GM19372 (cell line): ENCODE measurements around the gene BCAS3.

Experiments
- ATAC-seq: cut with Tn5 transposase; IDR thresholded peaks from one replicate; pipeline ENCODE4 v1.9.1; 2021; ENCODE audit warnings: mild to moderate bottlenecking, low read depth, moderate library complexity; ENCODE audit not compliant: unreplicated experiment

The BCAS3 gene

DNA sequence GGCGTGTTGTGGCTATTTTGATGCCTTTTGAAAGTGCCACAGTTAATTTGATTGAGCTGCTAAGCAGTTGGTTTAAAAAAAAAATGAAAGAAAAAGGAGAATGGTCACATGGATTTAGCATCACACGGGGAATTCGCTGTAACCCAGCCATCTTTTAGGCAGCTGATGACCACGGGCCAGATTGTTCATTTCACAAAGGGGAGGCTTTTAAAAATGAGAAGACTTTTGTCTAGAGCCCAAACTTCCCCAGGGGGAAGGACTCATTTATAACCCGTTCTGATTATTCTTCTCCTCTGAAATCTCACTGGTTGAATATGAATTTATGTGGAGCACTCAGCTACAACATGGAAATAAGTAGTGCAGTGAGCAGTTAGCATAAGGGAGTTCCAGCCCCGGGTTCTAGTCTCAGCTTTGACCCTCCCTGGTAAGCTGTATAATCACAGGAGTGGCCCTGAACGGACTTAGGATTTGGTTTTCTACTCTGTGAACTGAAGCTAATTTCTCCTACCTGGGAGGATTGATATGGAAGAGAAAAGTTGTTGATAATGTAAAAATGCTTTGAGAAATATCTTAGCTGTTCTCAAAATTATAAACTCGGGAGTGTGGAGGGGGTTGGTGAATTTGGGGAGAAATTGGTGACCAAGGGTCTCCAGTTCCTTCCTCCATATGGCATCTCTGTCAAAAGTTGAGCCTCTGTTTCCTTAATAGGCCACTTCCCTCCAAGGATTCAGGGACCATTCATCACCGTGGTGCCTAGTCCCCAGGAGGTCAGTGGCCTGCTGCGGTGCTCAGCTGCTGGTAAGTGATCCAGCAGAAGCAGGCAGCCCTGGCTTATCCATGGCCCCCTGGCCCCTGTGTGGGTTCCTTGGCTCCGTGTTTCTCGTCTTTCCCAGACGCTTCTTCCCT, 645.6 kb downstream of the BCAS3 start:
- ATAC-seq: no peak

DNA sequence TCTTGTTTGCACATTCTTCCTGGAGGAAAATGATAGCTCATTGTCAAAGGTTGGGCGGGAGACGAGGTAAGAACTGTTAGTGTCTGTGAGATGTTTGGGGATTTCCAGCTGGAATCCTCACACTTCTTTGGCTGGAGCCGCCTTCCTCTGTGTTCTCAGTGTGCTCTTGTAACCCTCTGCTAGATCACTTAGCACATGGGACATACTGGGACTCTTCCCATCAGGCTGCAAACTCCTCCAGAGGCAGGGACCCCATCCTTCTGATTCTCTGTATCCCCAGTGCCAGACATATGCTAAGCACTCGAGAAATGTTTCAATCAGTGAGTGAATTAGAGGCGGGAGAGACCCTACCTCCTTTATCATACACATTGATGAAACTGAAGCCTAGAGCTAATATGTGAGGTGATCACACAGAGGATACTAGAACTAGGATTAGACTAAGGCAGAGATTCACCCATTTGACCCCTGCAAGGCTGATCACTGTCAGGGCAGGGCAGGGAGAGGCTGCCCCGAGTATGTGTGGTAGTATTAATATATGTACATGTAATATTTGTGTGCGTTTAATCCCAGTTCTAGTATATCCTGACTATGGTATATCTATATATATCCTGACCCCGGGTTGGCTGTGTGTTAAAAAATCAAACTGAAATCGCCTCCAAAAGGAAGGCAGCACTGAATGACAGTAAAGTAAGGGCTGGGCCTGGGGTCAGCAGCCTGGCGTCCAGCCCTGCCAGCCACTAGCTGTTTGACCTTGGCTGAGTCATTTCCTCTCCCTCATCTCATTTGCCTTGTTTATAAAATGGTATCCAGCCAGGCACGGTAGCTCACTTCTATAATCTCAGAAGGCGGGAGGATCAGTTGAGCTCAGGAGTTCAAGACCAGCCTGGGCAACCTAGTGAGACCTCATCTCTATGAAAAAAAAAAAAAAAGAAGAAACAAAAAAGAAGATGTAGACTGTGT, 646.5 kb downstream of the BCAS3 start:
- no peak for ATAC-seq

DNA sequence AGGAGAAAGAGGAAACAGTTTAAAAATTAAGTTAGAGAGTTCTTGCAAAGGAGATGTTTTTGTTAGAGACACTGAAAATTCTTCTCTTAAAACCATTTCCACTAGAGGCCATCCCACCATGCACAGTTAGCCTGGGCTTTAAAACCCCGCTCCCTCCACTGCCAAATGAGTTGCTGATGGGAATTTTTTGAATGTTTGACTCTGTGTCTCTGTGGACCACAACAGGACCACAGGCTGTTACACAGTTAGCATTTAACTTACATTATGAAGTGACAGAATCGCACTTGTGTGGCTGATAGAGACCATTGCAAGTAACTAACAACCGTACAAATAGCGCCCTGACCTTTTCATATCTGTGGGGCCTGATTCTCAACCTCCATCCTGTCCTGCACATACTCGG, 647.3 kb downstream of the BCAS3 start:
- ATAC-seq: no peak

DNA sequence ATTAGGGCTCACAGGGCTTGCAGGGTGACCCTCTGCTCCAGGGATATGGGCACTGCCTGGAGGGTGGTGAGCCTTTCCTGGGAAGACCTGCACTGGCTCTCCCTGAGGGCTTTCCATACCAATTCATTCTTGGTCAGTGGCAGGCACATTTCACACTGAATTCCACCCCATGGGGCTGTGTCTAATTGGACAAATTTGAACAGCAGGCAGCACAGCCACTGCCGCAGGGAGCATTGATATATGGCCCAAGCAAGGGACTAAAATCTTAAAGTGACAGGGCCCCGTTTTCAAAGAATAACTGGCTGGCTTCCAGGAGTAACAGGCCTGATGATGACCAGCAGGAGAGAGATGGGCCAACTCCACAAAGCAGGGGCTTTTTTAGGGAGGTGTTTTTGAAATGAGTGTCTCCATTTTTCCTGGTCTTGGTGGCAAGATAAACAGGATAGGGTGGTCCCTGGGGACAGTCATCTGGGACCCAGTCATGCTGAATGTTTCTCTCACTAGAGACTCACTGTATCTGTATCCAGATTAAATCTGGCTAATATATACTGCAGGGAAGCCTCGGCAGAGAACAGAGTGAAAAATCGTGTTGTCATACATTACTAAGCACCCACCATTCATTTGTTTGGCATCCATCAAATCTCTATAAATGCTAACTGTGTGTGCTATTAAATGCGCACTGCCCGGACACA, 647.9 kb downstream of the BCAS3 start:
- ATAC-seq: no peak

GRCh38 chr17:61326330-61326729, 648.7 kb downstream of the BCAS3 start:
- no peak for ATAC-seq

DNA sequence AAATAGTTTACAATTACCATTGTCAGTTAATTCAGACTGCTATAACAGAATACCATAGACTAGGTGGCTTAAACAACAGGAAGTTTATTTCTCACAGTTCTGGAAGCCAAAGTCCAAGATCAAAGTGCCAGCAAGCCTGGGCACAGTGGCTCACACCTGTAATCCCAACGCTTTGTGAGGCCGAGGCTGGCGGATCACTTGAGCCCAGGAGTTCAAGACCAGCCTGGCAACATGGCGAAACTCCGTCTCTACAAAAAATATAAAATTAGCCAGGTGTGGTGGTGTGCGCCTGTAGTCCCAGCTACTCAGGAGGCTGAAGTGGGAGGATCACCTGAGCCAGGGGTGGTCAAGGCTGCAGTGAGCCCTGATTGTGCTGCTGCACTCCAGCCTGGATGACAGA, 650.7 kb downstream of the BCAS3 start:
- no peak for ATAC-seq

DNA sequence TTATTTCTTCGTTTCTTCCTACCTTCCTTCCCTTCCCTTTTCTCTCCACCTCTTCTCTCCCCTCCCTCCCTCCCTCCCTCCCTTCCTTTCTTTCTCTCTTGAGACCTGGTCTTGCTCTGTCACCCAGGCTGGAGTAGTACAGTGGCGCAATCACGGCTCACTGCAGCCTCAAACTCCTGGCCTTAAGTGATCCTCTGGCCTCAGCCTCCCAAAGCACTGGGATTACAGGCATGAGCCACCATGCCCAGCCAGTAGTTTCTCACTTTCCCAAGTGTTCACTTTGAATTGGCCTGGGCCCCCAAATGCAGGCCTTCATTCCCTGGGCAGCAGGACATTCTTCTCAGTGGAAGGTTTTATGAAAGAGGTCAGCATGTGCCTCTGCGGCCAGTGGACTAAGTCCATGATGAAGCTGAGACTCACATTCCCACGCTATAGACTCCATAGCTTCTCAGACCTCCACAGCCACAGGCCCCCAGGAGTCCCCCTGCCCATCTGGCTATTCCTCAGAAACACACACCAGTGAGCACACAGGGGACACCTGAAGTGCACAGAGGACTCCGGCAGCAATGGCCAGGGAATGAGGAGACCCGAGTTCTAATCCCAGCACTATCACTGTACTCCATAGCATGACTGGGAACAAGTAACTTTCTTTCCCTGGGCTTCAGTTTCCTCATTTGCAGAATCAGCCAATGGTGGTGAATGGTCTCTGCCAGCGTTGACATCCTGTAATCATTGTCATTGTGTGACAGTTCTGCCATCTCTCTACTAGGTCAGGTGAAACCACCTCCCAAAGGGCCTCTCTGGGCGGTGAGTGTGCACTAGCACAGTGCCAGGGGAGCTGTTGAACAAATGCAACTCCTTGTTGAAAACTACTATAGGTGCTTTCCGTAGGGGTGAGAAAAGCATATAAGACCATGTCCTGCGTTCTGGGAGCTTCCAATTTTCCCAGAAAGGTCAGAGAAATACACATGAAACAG, 652.8 kb downstream of the BCAS3 start:
- no peak for ATAC-seq

DNA sequence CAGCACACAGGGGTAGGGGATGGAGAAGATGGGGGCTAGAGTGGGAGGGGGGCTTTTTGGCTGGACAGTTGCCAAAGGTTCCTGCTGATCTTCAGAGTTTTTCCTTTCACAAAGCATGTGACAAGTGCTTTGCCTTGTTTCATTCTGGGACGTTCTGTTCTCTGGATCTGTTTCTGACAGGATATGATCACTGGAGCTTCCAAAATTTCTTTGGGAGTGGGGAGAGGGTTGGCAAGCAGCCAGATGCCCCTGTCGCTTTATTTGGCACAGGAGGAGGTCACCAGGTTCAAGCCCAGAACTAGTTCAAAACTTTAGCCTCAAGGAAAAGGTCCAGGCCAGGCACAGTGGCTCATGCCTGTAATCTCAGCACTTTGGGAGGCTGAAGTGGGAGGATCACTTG, 653.5 kb downstream of the BCAS3 start:
- ATAC-seq: no peak

DNA sequence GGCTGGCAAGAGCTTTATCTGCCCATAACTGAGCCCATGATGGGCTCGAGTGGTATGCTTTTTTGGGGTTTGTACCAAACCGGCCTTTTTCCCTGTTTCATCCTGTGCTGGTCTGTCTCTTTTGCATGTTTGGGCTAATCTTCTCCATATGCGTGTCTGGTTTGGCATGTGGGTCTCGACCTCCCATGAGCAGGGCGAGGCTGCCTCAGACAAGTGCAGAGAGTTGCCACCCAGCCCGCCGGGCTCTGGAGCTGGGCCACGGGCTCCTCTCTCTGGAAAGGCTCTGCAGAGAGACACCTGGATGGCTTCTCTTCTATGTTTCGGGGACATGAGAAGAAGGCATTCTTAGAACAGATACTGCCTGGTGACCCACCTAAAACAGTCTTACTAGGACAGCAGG, 654.2 kb downstream of the BCAS3 start:
- ATAC-seq: no peak

- ATAC-seq: no peak
These were observed 655.5 kb downstream of the BCAS3 start for GRCh38 chr17:61333136-61333535.

GRCh38 chr17:61334673-61335072, 657.0 kb downstream of the BCAS3 start:
- ATAC-seq: no peak

- no peak for ATAC-seq
These were observed 657.6 kb downstream of the BCAS3 start for GRCh38 chr17:61335105-61335844.

- ATAC-seq: no peak
These were observed 658.4 kb downstream of the BCAS3 start for GRCh38 chr17:61335845-61336655.

DNA sequence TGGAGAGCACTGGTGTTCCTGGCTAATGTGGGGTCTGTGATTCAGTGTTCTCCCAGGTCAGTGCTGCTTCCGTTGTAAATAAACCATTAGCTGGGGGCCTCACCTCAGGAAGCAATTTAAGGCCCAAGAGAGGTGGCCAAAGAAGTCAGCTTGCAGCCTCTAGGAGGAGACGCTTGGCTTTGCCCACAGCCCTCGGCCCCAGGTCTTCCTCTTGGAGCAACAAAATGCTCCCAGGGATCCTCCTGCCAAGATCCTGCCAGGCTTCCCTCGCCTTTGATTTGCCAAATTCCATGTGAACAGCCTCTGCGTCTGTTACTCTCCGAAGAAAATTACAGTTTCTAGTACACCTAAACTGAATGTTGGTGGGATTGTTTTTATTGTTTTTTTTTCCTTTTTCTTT, 659.6 kb downstream of the BCAS3 start:
- ATAC-seq: no peak

DNA sequence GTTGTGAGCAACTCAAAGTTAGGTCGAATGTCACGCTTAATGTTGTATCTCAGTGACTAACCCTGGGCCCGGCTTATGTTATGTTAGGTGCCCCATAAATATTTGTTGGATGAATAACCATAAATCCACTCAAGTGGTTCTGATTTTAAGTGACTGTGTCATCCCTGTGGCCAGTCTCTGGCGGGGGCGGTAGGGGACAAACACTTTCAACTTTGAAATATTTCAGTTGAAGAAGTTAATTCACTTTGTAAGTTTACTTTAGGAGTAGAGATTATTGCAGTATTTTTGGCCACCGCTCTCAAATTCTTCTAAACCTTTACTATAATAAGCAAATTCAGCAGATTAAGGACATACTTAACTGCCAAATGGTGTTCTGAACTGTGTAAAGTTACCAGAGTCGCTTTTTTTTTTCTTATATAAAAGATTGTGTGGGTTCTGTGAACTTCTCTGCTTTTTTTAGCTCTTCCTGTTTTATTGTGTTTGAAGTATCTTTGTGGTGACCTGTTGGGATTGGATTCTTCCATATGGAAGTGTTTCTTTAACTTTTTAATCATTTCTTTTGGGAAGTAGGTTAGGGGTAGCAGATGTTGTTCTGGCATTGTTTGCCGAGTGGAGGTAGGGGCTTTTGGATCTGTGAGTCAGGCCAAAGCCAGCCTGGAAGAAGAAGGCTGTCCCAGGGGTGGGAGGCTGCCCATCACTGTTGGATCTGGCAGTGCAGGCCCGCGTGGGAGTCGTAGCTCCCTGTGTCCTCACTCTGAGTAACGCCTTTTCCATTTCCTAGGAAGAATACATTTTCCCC, 660.5 kb downstream of the BCAS3 start:
- no peak for ATAC-seq

DNA sequence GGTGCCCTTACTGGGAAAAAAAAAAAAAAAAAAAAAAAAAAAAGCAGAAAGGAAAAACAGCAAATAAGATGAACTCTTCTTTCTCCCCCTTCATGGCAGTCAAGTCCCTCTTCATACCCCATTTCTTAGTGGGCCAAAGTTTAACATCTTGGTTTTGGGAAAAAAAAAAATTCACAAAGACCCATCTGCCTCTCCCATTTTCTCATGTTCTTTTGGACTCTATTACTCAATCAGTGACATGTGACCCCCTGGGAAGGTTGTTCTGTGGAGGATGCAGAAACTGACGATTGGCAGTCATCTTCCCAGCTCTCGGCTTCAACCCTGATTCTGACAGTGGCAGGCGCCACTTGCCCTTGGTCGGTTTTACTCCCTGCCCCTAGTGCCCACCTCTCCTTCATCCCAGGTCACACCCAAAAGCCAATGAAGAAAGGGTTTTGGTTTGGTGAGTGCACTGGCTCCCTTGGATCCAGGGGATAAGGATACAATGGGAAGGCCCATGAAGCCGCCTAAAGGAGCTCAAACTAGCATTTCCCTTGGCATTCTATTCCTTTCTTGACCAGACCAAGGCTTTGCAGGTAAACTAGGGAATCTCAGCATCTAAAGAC, 661.3 kb downstream of the BCAS3 start:
- no peak for ATAC-seq
